GM23248 (cell line): ENCODE data around the gene OR10R2. TPM values are rescaled to one million over a fixed set of nuclear protein-coding genes. Genes with fewer than 3 reads are reported as not detected.

Experiments
- DNase-seq: peaks from one replicate; pipeline ENCODE4 v3.0.0-alpha.2; 2015
- H2AFZ ChIP-seq: fragments of 200-600 bp; sonication (generic); 2 replicates; pipeline ENCODE4 v1.6.1; 2016; ENCODE audit warnings: antibody characterized with exemption
- H3F3A ChIP-seq: fragments of 200-600 bp; sonication (generic); 2 replicates; pipeline ENCODE4 v1.6.1; 2016; ENCODE audit warnings: mild to moderate bottlenecking, antibody characterized with exemption, mixed run types; ENCODE audit not compliant: insufficient read depth
- H3K27ac ChIP-seq: fragments of 200-600 bp; sonication (generic); 2 replicates; pipeline ENCODE4 v1.5.1; 2016; ENCODE audit warnings: mild to moderate bottlenecking
- H3K27me3 ChIP-seq: fragments of 200-600 bp; sonication (generic); replicated peaks from 2 replicates; pipeline ENCODE4 v1.6.1; 2016; ENCODE audit warnings: mild to moderate bottlenecking; ENCODE audit not compliant: insufficient read depth
- H3K36me3 ChIP-seq: fragments of 200-600 bp; sonication (generic); 2 replicates; pipeline ENCODE4 v1.6.1; 2016; ENCODE audit warnings: low read depth, mild to moderate bottlenecking
- H3K4me1 ChIP-seq: fragments of 200-600 bp; sonication (generic); 2 replicates; pipeline ENCODE4 v1.6.1; 2016; ENCODE audit warnings: mild to moderate bottlenecking; ENCODE audit not compliant: insufficient read depth
- H3K4me2 ChIP-seq: fragments of 200-600 bp; sonication (generic); one replicate; pipeline ENCODE4 v1.6.1; 2016; ENCODE audit warnings: mild to moderate bottlenecking; ENCODE audit not compliant: unreplicated experiment
- H3K4me3 ChIP-seq: fragments of 200-600 bp; sonication (generic); 2 replicates; pipeline ENCODE4 v1.5.1; 2016; ENCODE audit warnings: mild to moderate bottlenecking
- H3K79me2 ChIP-seq: fragments of 200-600 bp; sonication (generic); 2 replicates; pipeline ENCODE4 v1.6.1; 2016; ENCODE audit warnings: mild to moderate bottlenecking; ENCODE audit not compliant: insufficient read depth
- H3K9ac ChIP-seq: fragments of 200-600 bp; sonication (generic); 2 replicates; pipeline ENCODE4 v1.6.1; 2016; ENCODE audit warnings: mild to moderate bottlenecking
- H3K9me2 ChIP-seq: fragments of 200-600 bp; sonication (generic); 2 replicates; pipeline ENCODE4 v1.6.1; 2016; ENCODE audit warnings: mixed run types, mild to moderate bottlenecking, moderate library complexity; ENCODE audit not compliant: insufficient read depth
- H3K9me3 ChIP-seq: fragments of 200-600 bp; sonication (generic); one replicate; pipeline ENCODE4 v1.6.1; 2017; ENCODE audit warnings: low read depth
- H4K20me1 ChIP-seq: fragments of 200-600 bp; sonication (generic); 2 replicates; pipeline ENCODE4 v1.6.0; 2016; ENCODE audit not compliant: insufficient read depth
- EZH2 ChIP-seq: fragments of 200-600 bp; sonication (generic); IDR thresholded peaks from 2 replicates; pipeline ENCODE4 v1.6.1; 2018; ENCODE audit warnings: antibody characterized with exemption, mild to moderate bottlenecking; ENCODE audit not compliant: insufficient read depth, poor library complexity, severe bottlenecking
- EZH2phosphoT487 ChIP-seq: fragments of 200-600 bp; sonication (generic); IDR thresholded peaks from 2 replicates; pipeline ENCODE4 v1.6.1; 2018; ENCODE audit warnings: antibody characterized with exemption, moderate library complexity, mild to moderate bottlenecking, low read depth; ENCODE audit not compliant: insufficient read depth
- WGBS, 2 experiments: methylation state at CpG; one replicate each; pipeline ENCODE4 v1.1.6; 2015 to 2017; ENCODE audit warnings: low lambda C conversion rate in 2 of 2, low coverage in 1 of 2; ENCODE audit errors: missing lambda C conversion rate in 2 of 2; 5-methylcytosine and 5-hydroxymethylcytosine counted together
- in situ Hi-C: fragments of 300-500 bp; cut with MboI; formaldehyde crosslinking; loops from 2 replicates; pipeline ENCODE4 v1.15.0; 2020
- polyA plus RNA-seq: library from polyadenylated mRNA; unstranded; fragments of >200 nt; fragmentation: Nextera tagmentation; extraction: Ambion mirVana; gene quantifications from 2 replicates; pipeline ENCODE4 v1.2.1, GENCODE V29; 2016
- total RNA-seq: library from RNA; depleted of rRNA; stranded (reverse); fragments of >200 nt; shearing (Covaris generic); gene quantifications from 2 replicates; pipeline ENCODE4 v1.2.3, GENCODE V29; 2014; rRNA removed

OR10R2 gene
- total and polyA plus RNA-seq, 2 experiments from 2014 or later = not detected

DNA sequence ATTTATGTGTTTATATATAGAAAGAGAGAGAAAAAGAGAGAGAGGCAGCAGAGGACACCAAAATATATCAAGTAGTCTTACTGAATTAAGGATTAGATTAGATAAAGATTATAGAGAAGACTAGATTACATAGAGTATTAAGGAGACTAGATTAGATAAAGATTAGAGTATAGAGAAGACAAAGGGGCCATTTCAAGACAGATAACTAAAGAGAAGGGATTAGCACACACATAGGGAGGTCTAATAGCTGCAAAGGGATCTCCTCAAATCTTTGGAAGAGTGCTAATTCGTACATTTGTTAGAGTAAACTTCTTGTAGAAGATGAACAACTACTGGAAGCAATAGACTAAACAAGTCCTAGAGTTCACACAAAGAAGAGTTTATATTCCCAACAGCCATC is 48.0 kb downstream of the OR10R2 start:
- no peak overlapping the region for H2AFZ ChIP-seq
- DNase-seq = no peak
- no peaks in the 10 kb centered on the region for H3K9me3 ChIP-seq
- TF ChIP-seq EZH2 = no peak
- no peak for TF ChIP-seq EZH2phosphoT487
- 0% methylated on average over 1 of the region's 1 CpG for WGBS, 2 experiments
- in situ Hi-C loops = no loop called here
- H3K9ac ChIP-seq = no peak overlapping the region
- no peaks in the 10 kb centered on the region for H3K9me2 ChIP-seq
- H3K4me1 ChIP-seq = no peaks in the 10 kb centered on the region
- no peak overlapping the region for H3K4me2 ChIP-seq
- no peaks in the 10 kb centered on the region; the same call in 1 of the 2 replicates for H3K27me3 ChIP-seq
- no peaks in the 10 kb centered on the region for H3K79me2 ChIP-seq
- H3K36me3 ChIP-seq = no peaks in the 10 kb centered on the region
- no peaks in the 10 kb centered on the region for H4K20me1 ChIP-seq
- no peaks in the 10 kb centered on the region for H3F3A ChIP-seq
- H3K4me3 ChIP-seq = no peak overlapping the region
- no peak overlapping the region for H3K27ac ChIP-seq

DNA sequence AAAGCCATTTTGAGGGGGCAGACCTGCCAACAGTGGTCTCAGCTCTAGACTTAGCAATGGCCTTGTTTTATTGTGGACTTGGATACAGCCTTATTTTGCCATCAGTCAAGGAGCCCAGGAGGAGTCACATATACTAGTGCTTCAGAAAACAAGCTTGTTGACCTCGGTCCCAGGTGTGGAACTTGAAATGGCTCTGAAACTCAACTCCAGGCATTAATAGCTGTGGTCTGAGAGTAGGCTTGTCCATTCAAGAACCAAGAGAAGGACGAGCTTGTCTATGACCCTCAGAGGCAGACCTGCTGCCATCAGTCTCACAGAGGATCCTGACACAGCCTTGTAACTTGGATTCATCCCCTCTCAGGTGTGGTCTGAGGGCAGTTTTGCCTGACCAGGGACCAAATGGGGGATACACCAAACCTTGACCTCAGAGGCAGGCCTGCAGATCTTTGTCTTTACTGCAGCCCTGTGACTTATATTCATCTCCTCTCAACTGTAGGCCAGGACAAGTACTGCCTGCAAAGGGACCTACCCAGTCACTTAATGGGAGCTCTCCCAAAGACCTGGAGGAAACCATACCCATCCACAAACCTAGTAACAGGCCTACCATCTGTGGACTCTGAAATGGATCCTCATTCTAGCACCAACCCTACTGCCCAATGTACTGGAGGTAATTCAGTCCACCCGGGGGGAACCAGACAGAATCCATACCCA is 49.1 kb downstream of the OR10R2 start:
- H3F3A ChIP-seq = no peaks in the 10 kb centered on the region
- no peaks in the 10 kb centered on the region for H4K20me1 ChIP-seq
- 10 to 15% methylated on average over 3 of the region's 3 CpGs for WGBS, 2 experiments
- no peaks in the 10 kb centered on the region for H3K36me3 ChIP-seq
- H3K79me2 ChIP-seq = no peaks in the 10 kb centered on the region
- no peak for DNase-seq
- H3K4me1 ChIP-seq = no peaks in the 10 kb centered on the region
- H3K4me2 ChIP-seq = no peak overlapping the region
- no peaks in the 10 kb centered on the region; the same call in 1 of the 2 replicates for H3K27me3 ChIP-seq
- H3K9me2 ChIP-seq = no peaks in the 10 kb centered on the region
- H2AFZ ChIP-seq = no peak overlapping the region
- H3K9ac ChIP-seq = no peak overlapping the region
- no peaks in the 10 kb centered on the region for H3K9me3 ChIP-seq
- H3K4me3 ChIP-seq = no peak overlapping the region
- in situ Hi-C loops = no loop called here
- no peak overlapping the region for H3K27ac ChIP-seq
- TF ChIP-seq EZH2 (no peak), EZH2phosphoT487 (no peak)

GRCh38 chr1:158521666-158522058 is 49.6 kb downstream of the OR10R2 start:
- Histone ChIP-seq H3K9me3 (no peaks in the 10 kb centered on the region), H3K4me2 (no peak overlapping the region), H3K4me1 (no peaks in the 10 kb centered on the region), H3K27ac (no peak overlapping the region), H3F3A (no peaks in the 10 kb centered on the region), H3K27me3 (no peaks in the 10 kb centered on the region; the same call in 1 of the 2 replicates), H2AFZ (no peak overlapping the region), H3K9me2 (no peaks in the 10 kb centered on the region), H3K4me3 (no peak overlapping the region), H4K20me1 (no peaks in the 10 kb centered on the region), H3K79me2 (no peaks in the 10 kb centered on the region), H3K9ac (no peak overlapping the region), H3K36me3 (no peaks in the 10 kb centered on the region)
- TF ChIP-seq EZH2phosphoT487 = no peak
- no peak for DNase-seq
- in situ Hi-C loops = no loop called here
- 9 to 17% methylated on average over 2 of the region's 2 CpGs for WGBS, 2 experiments

DNA sequence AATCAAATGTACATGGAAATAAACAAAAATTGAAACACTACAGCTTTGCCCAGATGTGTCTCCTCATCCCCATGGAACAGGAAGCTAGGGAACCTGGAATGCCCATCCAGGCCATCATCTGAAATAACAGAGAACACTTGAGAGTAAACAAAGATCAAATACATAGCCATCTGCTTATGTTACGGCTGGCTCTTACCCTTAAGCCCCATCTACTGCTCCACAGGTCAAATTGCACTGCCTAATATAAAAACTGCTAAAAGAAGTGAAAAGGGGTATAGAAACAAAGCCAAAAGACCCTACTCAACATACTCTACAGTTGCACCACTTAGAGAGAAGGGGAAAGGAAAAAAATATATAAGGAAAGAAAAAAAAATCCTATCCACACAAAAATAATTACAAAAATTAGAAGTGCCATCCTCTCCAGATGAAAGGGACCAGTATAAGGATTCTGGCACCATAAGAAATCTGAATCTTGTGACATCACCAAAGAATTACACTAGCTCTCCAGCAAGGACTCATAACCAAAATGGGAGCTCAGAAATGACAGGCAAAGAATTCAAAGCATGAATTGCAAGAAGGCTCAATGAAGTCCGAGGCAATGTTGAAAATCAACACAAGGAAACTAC is 55.3 kb downstream of the OR10R2 start:
- 0 to 1% methylated on average over 2 of the region's 2 CpGs for WGBS, 2 experiments
- Histone ChIP-seq H3K27me3 (peaks cover 5% of the 10 kb centered on the region; the same call in 1 of the 2 replicates), H3K9ac (no peak overlapping the region), H4K20me1 (no peaks in the 10 kb centered on the region), H3K36me3 (no peaks in the 10 kb centered on the region), H3F3A (no peaks in the 10 kb centered on the region), H3K79me2 (no peaks in the 10 kb centered on the region), H3K4me2 (no peak overlapping the region), H3K9me2 (no peaks in the 10 kb centered on the region), H3K27ac (no peak overlapping the region), H3K4me1 (no peaks in the 10 kb centered on the region), H2AFZ (no peak overlapping the region), H3K9me3 (no peaks in the 10 kb centered on the region), H3K4me3 (no peak overlapping the region)
- in situ Hi-C loops = no loop called here
- peak; percentile 54 for DNase-seq
- TF ChIP-seq EZH2phosphoT487 (no peak), EZH2 (no peak)

Other genes with a start within 250 kb of the OR10R2 start
- gene CD1A, start 217.8 kb upstream of the OR10R2 start, total RNA-seq = not detected in 2 replicates
- not detected in 2 replicates for gene CD1A, start 217.8 kb upstream of the OR10R2 start, polyA plus RNA-seq
- gene CD1C, start 182.3 kb upstream of the OR10R2 start, total RNA-seq = not detected in 2 replicates
- gene CD1C, start 182.3 kb upstream of the OR10R2 start, polyA plus RNA-seq = not detected in 2 replicates
- gene CD1B, start 140.7 kb upstream of the OR10R2 start, total RNA-seq = not detected in 2 replicates
- not detected in 2 replicates for gene CD1B, start 140.7 kb upstream of the OR10R2 start, polyA plus RNA-seq
- gene CD1E, start 118.3 kb upstream of the OR10R2 start, total RNA-seq = not detected in 2 replicates
- not detected in 2 replicates for gene CD1E, start 118.3 kb upstream of the OR10R2 start, polyA plus RNA-seq
- not detected in 2 replicates for gene OR10T2, start 72.8 kb upstream of the OR10R2 start, total RNA-seq
- gene OR10T2, start 72.8 kb upstream of the OR10R2 start, polyA plus RNA-seq = not detected in 2 replicates
- not detected in 2 replicates for gene OR10K2, start 46.0 kb upstream of the OR10R2 start, total RNA-seq
- not detected in 2 replicates for gene OR10K2, start 46.0 kb upstream of the OR10R2 start, polyA plus RNA-seq
- not detected in 2 replicates for gene OR10K1, start 10.4 kb upstream of the OR10R2 start, total RNA-seq
- not detected in 2 replicates for gene OR10K1, start 10.4 kb upstream of the OR10R2 start, polyA plus RNA-seq
- not detected in 2 replicates for gene OR6Y1, start 82.2 kb downstream of the OR10R2 start, total RNA-seq
- not detected in 2 replicates for gene OR6Y1, start 82.2 kb downstream of the OR10R2 start, polyA plus RNA-seq
- gene OR6P1, start 98.4 kb downstream of the OR10R2 start, total RNA-seq = not detected in 2 replicates
- gene OR6P1, start 98.4 kb downstream of the OR10R2 start, polyA plus RNA-seq = not detected in 2 replicates
- not detected in 2 replicates for gene OR10X1, start 107.7 kb downstream of the OR10R2 start, total RNA-seq
- gene OR10X1, start 107.7 kb downstream of the OR10R2 start, polyA plus RNA-seq = not detected in 2 replicates
- not detected in 2 replicates for gene OR10Z1, start 133.0 kb downstream of the OR10R2 start, total RNA-seq
- gene OR10Z1, start 133.0 kb downstream of the OR10R2 start, polyA plus RNA-seq = not detected in 2 replicates
- not detected in 2 replicates for gene SPTA1, start 214.5 kb downstream of the OR10R2 start, total RNA-seq
- gene SPTA1, start 214.5 kb downstream of the OR10R2 start, polyA plus RNA-seq = not detected in 2 replicates
- not detected in 2 replicates for gene OR6K2, start 228.4 kb downstream of the OR10R2 start, total RNA-seq
- not detected in 2 replicates for gene OR6K2, start 228.4 kb downstream of the OR10R2 start, polyA plus RNA-seq
- gene OR6K3, start 248.5 kb downstream of the OR10R2 start, total RNA-seq = not detected in 2 replicates
- not detected in 2 replicates for gene OR6K3, start 248.5 kb downstream of the OR10R2 start, polyA plus RNA-seq